GOT3 (cell line): ENCODE measurements around the gene SCG5.

Source experiments
- DNase-seq: peaks from one replicate; lab custom pipeline; 2025; ENCODE audit warnings: mixed read lengths; lab: John Stamatoyannopoulos, UW

SCG5 gene

DNA sequence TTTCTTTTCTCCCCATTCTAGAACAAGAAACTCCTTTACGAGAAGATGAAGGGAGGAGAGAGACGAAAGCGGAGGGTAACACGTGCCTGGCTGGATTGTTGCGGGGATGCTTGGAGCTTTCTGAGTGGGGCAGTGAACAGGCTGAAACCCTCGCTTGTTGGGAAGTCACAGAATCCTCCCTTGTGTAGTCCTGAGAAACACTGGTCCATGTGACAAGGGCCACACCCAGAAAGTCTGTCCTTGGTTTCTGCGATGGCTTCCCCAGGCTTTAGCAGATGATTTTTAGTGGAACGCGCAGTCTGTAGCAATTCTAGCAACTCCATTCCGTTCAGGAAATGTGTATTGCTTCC, 50.2 kb downstream of the SCG5 start:
- no peak for DNase-seq

DNA sequence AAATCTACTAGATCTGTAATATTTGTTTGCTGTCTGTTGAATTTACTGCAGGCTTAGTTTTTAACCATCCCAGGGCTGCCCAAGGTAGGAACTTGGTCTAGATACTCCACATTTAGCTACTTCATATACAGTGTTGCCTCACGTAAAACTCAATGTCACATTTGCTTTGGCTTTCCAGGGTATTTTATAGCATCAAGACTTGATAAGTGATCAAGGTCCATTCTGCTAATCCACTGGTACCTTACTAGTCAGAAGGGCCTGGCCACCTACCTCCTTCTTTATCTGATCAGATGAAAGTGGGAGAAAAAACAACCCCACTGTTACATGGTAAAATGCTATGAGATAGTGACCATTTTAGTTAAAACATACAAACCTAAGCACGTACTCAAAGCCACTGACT, 50.8 kb downstream of the SCG5 start:
- DNase-seq: no peak

DNA sequence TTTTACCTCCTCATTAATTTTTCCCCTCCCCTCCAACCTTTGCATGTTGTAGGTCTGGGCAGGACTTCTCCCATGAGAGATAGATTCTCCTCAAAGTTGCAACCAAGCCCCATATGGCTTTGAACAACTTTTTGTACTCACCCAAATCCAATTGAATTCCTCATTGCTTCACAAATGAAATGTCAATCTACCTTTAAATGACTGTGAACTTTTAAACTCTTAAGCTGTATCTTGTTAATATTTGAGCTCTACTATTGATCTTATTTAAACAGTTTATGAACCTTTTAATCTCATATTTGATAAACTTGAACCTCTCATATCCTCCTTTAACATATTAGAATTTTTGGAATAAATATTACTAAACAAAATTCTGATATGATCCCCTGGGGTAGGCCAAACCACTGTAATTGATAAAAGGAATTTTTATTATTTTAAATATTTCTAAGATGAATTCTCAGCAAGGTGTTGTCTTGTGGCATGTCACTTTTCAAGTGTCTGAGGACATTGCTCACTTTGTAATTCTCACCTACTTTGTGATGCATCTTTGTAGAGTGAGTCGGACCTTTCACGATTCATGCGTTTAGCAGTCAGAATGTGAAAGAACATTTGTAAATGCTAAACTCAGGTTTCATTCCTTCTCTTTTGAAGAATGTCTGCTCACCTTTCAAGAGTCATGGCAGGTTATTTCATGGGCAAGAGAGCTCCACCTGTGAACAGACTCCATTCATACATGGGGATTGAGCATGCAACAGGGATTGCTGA, 52.9 kb downstream of the SCG5 start:
- no peak for DNase-seq

DNA sequence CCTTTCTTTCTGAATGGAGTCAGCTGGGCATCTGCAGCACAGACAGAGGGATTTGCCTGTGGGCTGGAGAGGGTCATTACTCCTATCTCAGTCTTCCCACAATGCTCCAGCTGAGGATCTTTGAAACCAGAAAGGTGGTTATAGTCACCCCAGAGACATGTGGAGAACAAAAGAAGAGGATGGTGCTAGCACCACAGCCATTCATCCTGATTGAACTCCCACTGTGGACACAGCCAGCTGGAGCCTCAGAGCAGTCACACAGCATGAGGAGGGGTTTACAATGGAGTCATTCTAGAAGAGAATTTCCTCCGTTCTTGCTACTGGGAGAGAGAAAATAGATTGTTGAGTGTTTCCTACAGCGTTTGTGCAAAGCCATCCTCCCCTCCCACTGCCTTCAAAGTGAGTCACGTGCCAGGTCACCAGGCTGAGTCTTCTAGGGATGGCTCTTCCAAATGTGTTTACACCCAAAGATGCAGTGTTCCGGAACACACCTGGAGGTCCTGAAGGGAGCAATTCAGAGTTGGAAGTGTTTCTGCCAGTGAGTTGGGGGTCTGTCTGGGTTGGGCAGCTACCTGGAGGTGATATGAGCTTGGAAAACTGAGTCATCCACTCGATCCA, 57.4 kb downstream of the SCG5 start:
- no peak for DNase-seq

DNA sequence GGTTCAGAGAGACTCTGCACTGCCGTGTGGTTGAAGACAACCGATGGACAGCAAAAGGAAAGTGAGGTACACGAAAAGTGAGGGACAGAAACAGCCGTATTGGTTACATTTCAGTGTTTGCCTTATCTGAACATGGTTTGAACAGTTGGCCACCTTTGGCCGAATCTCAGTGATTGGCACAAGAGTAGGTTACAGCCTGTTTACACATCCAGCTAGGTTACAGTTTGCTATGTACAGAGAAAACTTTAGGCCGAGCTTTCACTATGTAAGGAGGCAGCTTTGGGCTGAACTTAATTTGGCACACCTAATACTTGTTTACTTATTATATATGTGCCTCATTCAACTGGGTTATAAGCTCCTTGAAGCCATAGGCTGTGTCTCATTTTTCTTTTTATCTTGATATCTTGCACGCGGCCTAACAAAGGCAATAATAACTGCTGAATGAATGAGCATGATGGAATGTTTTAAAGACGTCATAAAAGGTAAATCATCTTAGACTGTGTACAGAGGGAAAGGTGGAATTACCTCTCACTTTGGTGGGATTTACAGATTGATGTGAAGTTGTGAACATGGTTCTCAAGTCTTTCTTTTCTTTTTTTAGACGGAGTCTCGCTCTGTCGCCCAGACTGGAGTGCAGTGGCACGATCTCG, 59.1 kb downstream of the SCG5 start:
- no peak for DNase-seq

DNA sequence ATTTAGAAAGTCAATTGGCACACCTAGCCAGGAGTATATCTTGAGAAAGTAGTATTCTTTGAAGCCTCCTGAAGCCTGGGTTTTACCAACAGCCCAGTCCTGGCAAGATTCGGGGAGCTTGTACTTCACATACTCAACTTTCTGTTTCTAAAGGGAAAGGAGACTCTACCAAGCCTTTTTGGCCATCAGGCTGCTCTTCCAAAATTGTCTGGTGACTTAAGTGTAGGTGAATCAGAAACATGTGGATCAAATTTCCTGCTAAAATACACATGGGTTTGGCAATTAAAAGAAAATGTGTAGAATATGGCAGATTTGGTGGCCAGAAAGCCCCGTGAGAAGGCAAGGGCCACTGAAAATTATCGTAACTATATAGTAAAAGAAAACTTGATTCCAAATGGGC, 60.4 kb downstream of the SCG5 start:
- no peak for DNase-seq

DNA sequence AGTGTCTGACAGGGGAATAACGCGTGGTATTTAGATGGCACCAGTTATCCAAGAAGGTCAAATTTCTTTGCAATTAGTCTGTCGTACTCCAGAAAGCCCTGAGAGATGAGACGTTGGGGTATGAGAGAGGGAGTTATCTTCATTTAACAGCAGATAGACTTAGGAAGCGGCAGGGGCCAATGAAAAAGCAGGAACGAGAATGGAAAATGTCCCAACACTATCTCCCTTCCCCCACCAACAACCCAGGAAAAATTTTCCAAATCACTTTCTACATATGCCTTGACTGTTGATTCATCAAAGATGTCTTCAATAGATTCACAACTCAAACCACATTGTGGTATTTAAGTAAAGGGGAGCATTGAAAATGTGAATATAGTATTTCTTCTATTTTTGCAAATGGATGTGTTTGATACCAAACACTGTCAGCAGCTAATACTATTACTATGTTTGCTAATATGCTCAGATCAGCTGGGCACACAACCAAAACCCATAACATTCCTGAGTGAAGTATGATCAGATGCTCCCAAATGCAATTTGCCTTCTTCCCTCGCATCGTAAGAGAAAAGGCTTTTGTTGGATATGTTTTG, 63.0 kb downstream of the SCG5 start:
- no peak for DNase-seq

DNA sequence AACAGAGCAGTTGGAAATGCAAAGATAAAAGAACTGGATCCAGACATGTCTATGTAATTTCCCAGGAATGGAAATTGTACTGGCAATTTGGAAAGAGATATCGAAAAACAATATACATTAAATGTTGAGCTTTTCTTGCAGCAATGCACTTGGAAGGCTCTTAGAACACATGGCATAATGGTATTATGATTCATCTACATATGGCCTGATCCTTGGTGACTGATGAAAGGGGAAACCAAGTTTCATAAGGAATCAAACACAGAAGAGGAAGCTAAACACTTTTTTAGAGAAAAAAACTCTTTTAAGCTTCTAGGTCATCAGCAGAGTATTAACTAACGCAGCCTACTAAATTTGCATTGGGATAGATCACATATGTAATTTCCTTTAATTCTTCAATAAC, 63.9 kb downstream of the SCG5 start:
- DNase-seq: no peak

DNA sequence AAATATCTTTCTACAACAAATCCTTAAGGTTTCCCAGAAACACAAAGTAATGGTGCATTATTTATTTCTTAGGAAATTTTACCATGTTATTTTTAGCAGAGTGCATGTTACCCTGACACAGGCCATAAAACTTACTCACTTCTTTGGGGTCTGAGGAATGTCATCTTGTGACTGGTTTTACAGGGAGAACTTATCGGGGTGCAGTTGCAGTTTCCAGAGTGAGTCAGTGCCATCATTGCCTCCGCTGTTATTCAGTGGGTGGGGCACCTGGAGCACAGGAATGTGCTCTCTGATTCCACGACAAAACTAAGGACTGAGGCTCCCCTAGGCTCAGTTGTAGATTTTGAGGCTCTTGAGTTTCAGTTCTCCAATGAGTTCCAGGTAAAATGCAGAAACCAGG, 65.2 kb downstream of the SCG5 start:
- DNase-seq: no peak

DNA sequence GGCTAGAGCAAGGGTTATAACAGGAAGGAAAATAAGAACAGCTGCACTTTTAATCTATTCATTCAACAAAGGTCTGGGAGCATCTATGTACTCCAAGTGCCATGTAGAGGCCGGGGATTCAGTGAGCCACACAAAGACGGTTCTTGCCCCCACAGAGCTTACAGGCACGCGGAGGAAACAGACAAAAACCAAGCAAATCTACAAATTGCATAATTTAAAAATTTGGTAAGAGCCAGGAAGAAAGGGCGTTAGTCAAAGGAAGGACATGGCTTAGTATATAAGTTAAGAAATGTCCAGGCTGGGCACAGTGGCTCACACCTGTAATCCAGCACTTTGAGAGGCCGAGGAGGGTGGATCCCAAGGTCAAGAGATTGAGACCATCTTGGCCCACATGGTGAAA, 65.9 kb downstream of the SCG5 start:
- no peak for DNase-seq

DNA sequence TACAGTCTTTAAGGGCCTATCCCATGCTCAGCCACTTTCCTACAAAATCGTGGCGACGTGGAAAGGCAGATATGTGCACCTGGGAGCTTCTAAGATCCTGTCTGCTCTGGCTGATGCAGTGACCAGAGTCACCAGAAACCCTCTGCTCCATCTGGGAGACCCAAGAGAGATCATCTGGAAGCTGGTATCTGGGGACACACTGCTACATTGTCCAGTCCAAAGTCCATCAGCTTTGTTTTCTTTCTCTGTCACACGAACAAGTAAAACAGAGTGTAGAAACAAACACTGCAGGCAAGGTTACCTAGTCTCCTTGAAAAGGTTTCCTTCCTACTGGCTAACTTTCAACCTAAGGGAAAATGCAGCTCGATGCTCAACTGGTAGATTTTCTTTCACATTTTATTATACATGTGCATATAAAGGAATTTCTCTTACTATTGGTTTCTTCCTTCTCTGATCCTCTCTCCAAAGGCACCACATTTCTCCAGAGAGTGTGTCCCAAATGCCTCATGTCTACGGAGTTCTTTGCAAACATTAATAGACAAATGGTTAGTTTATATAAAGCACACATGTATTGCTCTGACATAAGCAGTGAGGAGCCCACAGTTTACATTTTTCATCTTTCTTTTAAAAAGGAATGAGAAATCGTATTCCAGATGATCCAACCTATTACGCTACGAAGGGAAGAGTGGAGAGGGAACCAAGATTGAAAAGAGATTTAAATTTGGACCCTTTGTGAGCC, 68.0 kb downstream of the SCG5 start:
- no peak for DNase-seq

DNA sequence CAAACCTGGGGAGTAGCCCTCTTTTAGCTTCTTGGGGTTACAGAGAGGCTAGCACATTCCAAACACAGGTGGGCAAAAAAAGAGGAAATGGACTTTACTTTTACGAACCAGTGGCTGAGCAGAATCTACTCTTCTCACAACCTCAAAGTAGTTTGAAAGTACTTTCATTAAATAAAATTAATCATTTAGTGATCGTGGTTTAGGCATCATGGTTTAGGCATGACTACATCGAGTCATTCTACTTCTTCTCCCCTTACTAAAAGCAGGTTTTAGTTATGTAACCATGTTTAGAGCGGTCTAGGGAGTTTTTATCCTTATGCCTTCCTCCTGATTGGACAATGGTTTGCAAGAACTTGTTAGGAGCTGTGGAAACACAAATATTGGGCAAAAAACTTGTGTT, 73.8 kb downstream of the SCG5 start:
- no peak for DNase-seq

DNA sequence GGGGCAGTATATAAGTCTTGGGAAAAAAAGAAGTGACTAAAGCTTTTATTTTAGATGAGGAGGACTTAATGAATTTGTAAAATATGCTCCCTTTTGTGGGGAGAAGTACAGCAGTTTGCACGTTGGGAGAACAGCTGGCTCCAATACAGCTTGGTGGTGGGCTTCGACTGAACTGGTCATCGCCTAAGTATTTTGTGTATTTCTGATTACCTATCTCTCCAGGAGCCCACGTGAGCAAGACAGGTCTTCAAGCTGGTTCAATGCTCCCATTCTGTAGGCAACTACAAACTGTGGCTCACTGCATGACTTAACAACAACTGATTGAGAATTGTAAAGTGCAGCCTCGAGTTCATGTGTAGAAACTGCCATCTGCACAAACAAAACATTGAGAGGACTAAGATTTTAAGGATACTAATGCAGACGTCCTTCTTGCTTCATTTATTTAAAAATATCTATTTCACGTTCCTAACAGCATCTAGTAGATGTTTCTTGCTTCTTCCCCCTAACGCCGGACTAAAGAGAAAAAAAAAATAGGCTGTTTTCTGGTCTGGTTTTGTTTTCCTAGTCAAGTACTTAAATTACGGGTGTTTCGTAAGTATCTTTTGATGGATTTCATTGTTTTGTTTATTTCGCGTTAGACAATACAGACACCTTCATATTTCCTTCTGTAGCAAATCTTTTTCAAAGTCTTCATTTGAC, 74.9 kb downstream of the SCG5 start:
- DNase-seq: no peak

DNA sequence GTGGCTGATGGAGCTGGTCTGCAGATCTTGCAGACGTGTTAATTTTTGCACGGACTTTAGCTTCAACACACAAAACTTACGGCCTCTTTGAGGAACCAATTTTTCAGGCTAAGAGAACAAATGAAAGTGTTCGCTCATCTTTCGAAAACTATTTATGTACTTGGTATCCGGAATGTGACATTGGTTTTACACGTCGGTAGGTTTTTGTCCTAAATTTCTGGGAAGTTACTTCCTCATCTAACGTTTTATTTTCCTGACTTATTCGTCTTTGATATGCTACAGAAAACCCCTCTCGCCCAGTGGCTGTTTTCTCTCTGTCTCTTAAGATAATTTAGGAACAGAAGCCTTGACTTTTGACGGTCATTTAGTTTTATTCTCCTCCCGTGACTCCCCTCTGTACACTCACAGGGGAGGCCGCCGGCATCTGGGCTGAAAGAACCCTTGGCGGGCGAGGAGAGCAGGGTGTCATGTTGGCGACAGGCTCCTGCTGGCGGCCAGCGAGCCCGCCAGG, 75.5 kb downstream of the SCG5 start:
- DNase-seq: no peak

DNA sequence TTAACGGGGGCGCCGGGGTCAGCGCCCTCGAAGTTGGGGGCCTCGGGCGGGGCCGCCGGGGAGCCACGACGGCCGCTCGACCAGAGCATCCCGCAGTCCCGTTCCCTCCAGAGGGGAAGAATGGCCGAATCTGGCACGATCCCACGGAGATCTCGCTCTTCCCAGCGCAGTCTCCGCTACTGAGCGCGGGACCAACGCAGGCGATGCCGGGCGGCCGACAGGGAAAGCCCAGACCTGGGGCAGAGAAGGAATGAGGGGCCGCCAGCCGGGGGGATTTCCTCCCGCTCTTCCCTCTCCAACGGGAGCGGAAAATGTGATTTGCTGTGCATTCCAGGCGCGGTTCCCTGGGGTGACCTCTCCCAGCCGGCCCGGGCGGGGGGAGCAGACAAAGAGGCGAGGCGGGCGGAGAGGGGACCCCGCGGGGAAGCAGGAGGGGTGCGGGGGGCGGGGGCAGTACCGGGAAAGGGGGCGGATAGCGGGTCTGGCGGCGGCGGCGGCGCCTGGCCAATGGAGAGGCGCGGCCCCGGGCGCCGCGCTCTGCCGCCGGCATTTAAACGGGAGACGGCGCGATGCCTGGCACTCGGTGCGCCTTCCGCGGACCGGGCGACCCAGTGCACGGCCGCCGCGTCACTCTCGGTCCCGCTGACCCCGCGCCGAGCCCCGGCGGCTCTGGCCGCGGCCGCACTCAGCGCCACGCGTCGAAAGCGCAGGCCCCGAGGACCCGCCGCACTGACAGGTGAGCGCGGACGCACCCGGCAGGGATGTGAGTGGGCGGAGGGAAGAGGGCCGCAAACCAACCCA, 76.1 kb downstream of the SCG5 start, which contains the start of gene GREM1:
Gene GREM1 (plus strand): TSS at position 579 of the 801 bp plus-strand sequence. CDS start 12,687 bp downstream, outside the sequence.
- peak; percentile 53 for DNase-seq

DNA sequence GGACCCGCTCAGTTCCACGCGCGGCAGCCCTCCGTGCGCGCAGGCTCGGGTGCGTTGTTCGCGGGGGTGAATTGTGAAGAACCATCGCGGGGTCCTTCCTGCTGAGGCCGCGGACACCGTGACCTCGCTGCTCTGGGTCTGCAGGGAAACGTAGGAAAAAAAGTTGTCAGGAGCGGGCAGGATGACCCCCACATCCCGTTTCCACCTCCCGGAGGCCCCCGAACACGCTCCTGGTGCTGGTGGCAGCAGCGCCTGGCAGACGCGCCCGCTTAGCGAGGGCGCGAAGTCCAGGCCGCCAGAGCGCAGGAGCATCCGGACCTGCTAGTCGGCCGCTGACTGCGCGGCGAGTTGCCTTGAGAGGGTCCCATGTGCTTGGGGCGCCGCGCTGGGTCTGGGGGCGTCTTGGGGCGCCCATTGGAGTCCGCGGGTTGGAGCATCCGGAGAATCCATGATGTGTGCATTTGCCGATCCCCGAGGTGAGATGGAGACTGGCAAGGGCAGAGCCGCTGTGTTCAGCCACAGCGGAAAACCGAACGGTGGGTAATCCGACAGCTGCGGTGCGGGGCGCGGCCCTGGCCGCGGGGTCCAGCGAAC, 76.8 kb downstream of the SCG5 start:
- no peak for DNase-seq

DNA sequence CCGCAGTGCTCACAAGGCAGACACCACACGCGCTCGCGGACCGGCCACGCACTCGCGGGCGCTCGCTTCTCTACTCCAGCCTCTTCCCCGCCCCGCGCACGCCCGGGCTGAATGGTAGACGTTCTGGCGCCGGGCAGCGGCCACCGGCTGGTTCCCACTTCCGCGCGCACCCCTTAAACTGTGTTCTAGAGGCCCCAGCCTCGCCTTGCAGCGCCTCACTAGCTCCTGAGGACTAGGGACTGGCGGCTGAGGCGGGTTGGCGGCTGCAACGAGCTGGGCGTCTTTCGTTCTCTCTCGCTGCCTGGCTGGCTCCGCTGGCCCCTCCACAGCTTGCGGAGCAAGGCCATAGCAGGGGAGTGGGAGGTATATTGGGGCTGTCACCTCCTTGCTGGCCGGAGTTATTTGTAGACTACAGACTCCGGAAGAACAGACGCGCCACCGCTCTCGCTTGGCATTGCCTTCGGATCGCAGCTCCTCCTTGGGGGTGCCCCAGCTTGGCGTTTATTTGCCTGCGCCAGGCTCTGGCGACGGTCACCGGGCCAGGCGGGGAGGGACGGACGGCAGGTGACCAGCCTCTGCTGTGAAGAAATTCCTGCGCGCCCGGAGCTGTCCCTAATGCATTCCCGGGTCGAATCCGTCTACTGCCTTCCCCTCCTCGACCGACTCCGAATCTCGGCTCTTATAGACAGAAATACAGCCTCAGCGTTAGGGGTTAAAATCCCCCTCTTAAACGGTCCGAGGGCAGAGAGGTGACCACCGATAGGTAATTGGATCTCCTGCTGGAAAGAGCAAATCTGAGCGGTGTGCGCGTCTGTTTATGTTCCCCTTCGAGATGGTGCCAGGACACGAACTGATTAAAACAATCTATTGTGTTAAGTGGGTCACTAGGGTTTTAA, 77.6 kb downstream of the SCG5 start:
- DNase-seq: no peak

DNA sequence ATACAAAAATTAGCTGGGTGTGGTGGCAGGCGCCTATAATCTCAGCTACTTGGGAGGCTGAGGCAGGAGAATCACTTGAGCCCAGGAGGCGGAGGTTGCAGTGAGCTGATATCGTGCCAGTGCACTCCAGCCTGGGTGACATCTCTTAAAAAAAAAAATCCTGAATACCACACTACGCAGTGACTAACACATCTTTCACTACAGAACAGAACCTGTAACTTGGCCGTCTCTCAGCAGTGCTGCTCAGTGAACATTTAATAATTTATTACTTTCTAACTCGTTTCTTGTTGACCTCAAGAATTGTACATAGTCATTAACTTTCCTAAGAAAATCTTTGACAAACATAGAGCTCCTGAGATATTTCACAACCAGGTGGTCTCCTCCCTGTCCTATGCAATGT, 80.1 kb downstream of the SCG5 start:
- no peak for DNase-seq

DNA sequence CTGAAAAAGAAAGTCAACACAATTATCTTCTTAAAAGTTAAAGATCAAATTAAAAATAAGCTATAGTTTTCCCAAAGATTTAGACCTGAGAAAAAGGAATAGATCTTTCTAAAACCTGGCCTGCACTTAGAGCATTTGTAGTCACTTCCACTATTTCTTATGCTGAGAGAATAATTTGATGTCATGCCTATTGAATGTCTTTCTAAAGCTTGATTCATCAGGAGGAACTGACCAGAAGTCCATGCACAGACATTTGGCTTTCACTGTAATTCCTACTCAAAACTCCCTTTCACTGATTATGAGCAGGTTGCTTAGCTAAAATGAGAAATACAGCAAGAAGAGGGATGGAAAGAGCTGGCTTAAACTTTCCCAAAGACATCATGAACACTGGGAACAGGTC, 80.6 kb downstream of the SCG5 start:
- no peak for DNase-seq
